ENCODE measurements around the gene IRF2.
"Not testable (repeated sequence)": the region's sequence is repeated elsewhere in the genome, so short reads cannot be mapped to it uniquely, and the experiment has no call there.

IRF2 gene

DNA sequence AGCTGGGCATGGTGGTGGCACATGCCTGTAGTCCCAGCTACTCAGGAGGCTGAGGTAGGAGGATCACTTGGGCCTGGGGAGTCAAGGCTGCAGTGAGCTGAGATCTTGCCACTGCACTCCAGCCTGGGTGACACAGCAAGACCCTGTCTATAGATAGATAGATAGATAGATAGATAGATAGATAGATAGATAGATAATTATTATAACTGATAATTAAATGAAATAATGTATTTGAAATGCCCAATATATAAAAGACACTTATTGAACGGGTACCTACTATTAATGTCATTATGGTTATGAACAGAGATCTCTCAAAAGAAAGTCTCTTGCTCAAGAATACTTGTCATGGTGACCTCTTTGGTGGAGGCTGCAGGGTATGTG, 131.5 kb downstream of the IRF2 start:
- DNase-seq = not testable (repeated sequence)

DNA sequence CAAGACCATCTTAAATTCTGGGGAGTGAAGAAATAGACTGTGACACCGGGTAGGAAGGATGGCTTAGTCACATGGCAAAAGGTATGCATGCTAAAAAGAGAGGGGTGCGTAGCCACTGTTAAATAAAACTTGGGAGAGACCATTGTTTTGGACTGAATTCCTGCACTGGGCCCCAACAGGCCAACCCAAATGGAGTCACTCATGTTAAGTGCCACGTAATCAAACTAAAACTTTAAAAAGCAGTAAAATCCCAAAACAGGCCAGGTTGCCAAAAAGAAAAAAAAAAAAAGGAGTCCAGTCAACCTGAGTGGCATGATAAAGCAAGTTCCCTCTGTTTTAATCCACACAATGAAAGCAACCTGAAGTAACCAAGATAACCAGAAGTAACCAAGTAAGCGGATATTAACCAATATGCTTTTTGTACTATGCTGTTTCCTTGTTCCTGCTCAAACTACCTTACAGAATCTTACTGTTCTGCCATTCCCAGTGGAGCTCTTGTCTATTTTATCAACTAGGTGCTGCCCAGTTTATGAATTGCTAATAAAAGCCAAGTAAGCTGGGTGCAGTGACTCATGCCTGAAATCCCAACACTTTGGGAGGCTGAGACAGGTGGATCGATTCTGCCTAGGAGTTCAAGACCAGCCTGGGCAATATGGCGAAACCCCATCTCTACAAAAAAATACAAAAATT, 132.0 kb downstream of the IRF2 start:
- no peak for DNase-seq

DNA sequence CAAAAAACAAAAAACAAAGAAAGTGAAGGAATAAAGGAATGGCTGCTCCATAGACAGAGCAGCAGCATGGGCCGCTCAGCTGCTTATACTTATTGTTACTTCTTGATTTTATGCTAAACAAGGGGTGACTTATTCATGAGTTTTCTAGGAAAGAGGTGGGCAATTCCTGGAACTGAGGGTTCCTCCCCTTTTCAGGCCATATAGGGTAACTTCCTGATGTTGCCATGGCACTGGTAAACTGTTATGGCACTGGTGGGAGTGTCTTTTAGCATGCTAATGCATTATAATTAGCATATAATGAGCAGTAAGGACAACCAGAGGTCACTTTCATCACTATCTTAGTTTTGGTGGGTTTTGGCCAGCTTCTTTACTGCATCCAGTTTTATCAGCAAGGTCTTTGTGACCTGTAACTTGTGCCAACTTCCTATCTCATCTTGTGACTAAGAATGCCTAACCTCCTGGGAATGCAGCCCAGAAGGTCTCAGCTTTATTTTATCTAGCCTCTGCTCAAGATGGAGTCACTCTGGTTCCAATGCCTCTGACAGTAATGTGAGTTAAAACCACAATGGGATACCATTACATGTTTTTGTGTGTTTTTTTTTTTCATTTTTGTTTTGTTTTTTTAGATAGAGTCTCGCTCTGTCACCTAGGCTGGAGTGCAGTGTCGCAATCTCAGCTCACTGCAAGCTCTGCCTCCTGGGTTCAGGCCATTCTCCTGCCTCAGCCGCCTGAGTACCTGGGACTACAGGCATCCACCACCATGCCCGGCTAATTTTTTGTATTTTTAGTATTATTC, 134.8 kb downstream of the IRF2 start:
- DNase-seq = not testable (repeated sequence)

DNA sequence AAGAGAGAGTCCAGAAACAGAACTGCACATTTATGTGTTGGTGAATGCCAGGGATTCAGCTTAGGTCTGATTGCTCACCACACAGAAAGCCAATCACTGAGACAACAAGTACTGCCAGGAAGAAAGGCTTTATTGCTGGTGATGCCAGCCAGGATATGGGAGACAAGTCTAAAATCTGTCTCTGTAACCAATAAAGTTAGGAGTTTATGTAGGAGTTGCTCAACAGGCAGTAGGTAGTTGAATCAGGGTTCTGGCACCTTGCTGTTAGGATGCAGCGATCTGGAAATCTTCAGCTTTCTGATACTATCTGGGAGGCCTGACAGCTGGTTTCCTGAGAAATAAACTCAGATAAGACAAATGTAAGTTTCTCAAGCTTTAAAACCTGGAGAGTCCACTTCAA, 136.4 kb downstream of the IRF2 start:
- DNase-seq = no peak

Measured in activated CD4-positive, alpha-beta T cell treated with anti-CD3 and anti-CD28 coated beads for 4 hours (primary cell).